GM18951 (cell line): ENCODE results near the gene KCTD12.

Experiments
- POLR2A ChIP-seq: IDR thresholded peaks from 4 replicates; pipeline ENCODE4 v1.6.1; 2011; ENCODE audit warnings: mild to moderate bottlenecking; ENCODE audit not compliant: insufficient read length, insufficient read depth; ENCODE audit errors: extremely low read depth
- in situ Hi-C: fragments of 300-500 bp; cut with MboI; formaldehyde crosslinking; loops from one replicate; pipeline ENCODE4 v1.12.0; 2022; ENCODE audit warnings: low sequenced_read_pairs, mixed read lengths, inconsistent platforms; ENCODE audit not compliant: unreplicated experiment

KCTD12 gene

DNA sequence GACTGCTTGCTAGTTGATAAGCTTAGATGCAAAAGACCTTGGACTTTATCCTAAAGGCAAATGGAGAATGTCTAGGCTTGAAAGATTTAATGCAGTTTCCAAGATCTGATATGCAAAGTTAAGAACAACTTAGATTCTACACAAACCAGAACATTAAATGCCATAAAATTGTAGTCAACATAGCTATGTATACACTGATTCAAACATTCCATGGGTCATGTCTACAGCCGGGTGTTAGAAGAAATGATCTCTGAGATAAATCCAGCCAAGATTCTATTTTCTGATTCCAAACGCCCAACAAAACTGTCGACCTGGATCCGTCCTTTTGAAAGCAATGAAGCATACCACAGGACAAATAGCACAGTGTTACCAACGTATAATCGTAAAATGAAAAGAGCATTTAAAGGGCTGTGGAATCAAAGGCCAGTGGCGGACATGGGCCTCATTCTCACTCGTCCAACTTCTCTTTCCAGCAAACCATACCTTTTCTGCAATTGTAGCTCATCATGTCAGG is 52.7 kb downstream of the KCTD12 start:
- in situ Hi-C loops = no loop called here
- TF ChIP-seq POLR2A = no peak

DNA sequence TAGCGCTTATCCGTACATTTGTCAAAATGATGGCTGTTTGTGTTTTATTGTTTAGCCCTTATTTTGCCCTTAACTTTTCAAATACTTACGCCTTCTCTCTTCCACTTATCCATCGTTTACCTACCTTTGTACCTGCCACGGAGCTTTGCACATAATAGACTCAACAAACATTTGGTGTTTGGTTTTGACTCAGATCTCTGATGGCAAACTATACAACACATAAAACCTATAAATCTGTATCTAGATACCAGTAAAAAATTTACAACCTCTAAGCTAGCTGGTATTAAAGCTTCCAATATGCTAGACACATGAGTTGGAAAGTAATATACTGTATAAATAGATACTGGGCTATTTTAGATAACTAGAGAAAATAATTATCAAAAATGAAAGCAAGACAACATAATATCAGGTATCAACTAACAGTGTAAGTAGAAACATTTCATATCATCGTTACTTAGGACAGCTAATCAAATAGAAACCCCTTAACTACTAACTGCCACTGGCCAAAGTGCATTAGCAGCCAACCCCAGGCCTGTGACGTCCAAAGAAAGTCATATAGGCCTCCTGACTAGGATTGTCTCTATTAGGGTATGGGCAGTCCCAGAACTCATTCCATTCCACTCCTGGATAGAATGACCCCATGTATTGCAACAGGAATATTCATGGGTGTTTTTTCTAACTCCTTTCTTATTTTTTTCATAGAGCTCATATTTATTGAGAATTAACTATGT is 53.8 kb downstream of the KCTD12 start:
- in situ Hi-C loops = no loop called here
- TF ChIP-seq POLR2A = no peak

DNA sequence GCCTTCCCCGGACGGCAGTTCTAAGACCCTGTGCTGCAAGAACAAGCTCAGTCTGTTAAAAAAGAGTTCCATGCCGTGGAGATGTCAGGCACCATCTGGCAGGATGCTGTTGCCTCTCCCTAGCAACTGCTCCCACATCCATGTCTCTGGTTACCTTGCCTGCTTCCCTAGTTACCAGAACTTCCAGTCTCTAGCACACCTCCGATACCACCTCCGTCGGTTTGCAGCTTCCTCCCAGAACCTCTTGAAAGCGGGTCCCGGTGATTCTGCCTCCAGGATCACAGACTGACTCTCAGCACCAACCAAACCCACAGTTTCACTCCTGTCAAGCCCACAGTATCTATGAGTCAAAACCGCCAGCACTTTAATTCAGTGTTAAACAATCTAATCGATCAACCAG is 55.4 kb downstream of the KCTD12 start:
- no peak for TF ChIP-seq POLR2A
- in situ Hi-C loops = no loop called here
